ENCODE results near the gene LIN54.

The LIN54 gene

DNA sequence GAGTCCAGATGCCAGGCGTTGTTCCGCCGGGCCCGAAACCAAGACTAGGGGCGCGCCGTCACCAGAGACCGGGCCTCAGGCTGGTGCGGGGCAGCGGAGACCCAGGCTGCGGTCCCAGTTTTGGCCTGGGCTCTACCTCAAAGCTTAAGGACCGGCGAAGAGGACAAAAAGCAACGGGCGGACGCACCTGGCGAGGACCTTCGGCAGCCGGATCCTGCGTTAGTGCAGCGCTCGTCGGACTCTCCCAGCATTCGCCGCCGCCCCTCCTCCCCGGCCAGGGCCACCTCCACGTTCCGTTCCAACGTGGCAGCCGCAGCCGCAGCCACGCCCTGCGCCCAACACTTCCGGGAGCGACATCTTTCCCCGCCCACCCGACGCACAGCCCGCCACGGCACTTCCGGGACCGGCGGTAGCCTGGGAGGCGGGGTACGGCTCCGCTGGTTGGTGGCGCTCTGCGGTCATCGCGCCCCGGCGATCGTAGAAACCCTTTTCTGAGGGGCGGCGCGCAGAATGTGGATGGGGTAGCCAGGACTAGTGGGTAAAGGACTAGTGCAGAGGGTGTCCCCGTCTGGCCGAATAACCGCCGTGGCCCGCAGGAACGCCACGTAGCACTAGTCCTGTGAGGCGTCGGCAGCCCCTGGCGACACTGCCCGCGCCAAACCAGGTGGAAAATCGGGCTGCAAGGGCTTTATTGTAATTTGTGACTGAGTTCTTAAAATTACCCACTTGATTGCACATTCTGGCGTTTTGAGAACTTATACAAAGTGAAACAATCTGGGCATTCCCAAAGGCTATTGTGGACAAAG, 119.5 kb downstream of the LIN54 start, which contains the start of gene SEC31A:
TSS of gene SEC31A (minus strand) at position 253 of the 806 bp plus-strand sequence. CDS start 9,217 bp downstream, outside the sequence.
- peak; percentile 94 for DNase-seq (ENCODE audit: low spot score)

DNA sequence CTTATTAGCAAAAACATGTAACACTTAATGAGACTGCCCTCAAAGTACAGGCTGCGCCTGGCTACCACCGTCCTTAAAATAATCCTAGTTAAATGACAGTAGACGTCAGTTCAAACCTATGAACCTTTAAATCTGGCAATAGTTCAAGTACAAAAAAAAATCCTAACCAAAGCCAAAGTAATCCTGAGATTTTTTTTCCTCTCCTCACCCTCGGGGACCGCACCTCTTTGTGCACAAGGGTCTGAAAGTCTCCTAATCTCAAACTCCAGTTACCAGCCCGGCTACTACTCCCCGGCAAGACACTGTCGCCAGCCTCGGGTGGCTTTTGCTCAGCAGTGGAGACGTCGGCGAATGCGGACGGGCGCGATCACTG, 120.1 kb downstream of the LIN54 start:
- DNase-seq (ENCODE audit: low spot score): no peak

- no peak for DNase-seq (ENCODE audit: low spot score)
These were observed 121.3 kb downstream of the LIN54 start for GRCh38 chr4:82889287-82889686.

- DNase-seq (ENCODE audit: low spot score): no peak
These were observed 124.3 kb downstream of the LIN54 start for GRCh38 chr4:82886147-82886942.

- DNase-seq (ENCODE audit: low spot score): no peak
These were observed 125.2 kb downstream of the LIN54 start for GRCh38 chr4:82885410-82885809.
